ENCODE results near the gene HLA-DQB1.

HLA-DQB1 gene

GRCh38 chr6:32655203-32655710 is 11.2 kb downstream of the HLA-DQB1 start:
- TF ChIP-seq, protein P1, sequence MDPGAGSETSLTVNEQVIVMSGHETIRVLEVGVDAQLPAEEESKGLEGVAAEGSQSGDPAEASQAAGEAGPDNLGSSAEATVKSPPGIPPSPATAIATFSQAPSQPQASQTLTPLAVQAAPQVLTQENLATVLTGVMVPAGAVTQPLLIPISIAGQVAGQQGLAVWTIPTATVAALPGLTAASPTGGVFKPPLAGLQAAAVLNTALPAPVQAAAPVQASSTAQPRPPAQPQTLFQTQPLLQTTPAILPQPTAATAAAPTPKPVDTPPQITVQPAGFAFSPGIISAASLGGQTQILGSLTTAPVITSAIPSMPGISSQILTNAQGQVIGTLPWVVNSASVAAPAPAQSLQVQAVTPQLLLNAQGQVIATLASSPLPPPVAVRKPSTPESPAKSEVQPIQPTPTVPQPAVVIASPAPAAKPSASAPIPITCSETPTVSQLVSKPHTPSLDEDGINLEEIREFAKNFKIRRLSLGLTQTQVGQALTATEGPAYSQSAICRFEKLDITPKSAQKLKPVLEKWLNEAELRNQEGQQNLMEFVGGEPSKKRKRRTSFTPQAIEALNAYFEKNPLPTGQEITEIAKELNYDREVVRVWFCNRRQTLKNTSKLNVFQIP (CRISPR knock-in tag; IDR thresholded peaks at IDR 0.05; ENCODE audit: borderline replicate concordance, low read depth): no peak
- TF ChIP-seq, protein P2, sequence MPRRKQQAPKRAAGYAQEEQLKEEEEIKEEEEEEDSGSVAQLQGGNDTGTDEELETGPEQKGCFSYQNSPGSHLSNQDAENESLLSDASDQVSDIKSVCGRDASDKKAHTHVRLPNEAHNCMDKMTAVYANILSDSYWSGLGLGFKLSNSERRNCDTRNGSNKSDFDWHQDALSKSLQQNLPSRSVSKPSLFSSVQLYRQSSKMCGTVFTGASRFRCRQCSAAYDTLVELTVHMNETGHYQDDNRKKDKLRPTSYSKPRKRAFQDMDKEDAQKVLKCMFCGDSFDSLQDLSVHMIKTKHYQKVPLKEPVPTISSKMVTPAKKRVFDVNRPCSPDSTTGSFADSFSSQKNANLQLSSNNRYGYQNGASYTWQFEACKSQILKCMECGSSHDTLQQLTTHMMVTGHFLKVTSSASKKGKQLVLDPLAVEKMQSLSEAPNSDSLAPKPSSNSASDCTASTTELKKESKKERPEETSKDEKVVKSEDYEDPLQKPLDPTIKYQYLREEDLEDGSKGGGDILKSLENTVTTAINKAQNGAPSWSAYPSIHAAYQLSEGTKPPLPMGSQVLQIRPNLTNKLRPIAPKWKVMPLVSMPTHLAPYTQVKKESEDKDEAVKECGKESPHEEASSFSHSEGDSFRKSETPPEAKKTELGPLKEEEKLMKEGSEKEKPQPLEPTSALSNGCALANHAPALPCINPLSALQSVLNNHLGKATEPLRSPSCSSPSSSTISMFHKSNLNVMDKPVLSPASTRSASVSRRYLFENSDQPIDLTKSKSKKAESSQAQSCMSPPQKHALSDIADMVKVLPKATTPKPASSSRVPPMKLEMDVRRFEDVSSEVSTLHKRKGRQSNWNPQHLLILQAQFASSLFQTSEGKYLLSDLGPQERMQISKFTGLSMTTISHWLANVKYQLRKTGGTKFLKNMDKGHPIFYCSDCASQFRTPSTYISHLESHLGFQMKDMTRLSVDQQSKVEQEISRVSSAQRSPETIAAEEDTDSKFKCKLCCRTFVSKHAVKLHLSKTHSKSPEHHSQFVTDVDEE (CRISPR knock-in tag; IDR thresholded peaks at IDR 0.05): no peak
- TF ChIP-seq, protein P3, sequence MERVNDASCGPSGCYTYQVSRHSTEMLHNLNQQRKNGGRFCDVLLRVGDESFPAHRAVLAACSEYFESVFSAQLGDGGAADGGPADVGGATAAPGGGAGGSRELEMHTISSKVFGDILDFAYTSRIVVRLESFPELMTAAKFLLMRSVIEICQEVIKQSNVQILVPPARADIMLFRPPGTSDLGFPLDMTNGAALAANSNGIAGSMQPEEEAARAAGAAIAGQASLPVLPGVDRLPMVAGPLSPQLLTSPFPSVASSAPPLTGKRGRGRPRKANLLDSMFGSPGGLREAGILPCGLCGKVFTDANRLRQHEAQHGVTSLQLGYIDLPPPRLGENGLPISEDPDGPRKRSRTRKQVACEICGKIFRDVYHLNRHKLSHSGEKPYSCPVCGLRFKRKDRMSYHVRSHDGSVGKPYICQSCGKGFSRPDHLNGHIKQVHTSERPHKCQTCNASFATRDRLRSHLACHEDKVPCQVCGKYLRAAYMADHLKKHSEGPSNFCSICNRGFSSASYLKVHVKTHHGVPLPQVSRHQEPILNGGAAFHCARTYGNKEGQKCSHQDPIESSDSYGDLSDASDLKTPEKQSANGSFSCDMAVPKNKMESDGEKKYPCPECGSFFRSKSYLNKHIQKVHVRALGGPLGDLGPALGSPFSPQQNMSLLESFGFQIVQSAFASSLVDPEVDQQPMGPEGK (CRISPR knock-in tag; IDR thresholded peaks at IDR 0.05; ENCODE audit: borderline replicate concordance): no peak
- no peak for TF ChIP-seq RARB (CRISPR knock-in tag; IDR thresholded peaks at IDR 0.05)
- TF ChIP-seq ZNF70 (CRISPR knock-in tag; IDR thresholded peaks at IDR 0.05): no peak
- no peak for TF ChIP-seq CSDC2 (CRISPR knock-in tag; IDR thresholded peaks at IDR 0.05)
- TF ChIP-seq, protein P4, sequence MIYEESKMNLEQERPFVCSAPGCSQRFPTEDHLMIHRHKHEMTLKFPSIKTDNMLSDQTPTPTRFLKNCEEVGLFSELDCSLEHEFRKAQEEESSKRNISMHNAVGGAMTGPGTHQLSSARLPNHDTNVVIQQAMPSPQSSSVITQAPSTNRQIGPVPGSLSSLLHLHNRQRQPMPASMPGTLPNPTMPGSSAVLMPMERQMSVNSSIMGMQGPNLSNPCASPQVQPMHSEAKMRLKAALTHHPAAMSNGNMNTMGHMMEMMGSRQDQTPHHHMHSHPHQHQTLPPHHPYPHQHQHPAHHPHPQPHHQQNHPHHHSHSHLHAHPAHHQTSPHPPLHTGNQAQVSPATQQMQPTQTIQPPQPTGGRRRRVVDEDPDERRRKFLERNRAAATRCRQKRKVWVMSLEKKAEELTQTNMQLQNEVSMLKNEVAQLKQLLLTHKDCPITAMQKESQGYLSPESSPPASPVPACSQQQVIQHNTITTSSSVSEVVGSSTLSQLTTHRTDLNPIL (CRISPR knock-in tag; IDR thresholded peaks at IDR 0.05; ENCODE audit: low read depth): no peak
- TF ChIP-seq GLIS3 (CRISPR knock-in tag; IDR thresholded peaks at IDR 0.05): no peak
- no peak for TF ChIP-seq ZNF8 (CRISPR knock-in tag; IDR thresholded peaks at IDR 0.05)

DNA sequence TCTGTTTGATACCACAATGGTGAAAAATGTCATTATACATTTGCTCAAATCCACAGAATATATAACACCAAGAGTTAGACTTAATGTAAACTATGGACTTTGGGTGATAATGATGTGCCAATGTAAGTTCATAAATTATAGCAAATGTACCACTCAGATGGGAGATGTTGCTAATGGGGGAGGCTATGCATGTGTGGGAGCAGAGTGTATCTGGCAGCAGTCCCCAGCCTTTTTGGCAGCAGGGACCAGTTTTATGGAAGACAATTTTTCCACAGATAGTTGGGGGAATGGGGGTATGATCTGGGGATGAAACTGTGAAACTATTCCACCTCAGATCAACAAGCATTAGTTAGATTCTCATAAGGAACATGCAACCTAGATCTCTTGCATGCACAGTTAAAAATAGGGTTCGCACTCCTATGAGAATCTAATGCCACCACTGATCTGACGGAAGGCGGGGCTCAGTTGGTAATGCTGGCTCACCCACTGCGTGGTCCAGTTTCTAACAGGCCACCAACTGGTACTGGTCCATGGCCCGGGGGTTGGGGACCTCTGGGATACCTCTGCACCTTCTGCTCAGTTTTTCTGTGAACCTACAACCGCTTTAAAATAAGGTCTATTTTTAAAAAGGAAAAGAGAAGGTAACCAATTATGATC is 21.3 kb downstream of the HLA-DQB1 start:
- no peak for ATAC-seq
- TF ChIP-seq, protein P4 (CRISPR knock-in tag; IDR thresholded peaks at IDR 0.05; ENCODE audit: low read depth): no peak
- TF ChIP-seq RARB (CRISPR knock-in tag; IDR thresholded peaks at IDR 0.05): no peak
- TF ChIP-seq, protein P1 (CRISPR knock-in tag; IDR thresholded peaks at IDR 0.05; ENCODE audit: borderline replicate concordance, low read depth): no peak
- TF ChIP-seq ISL1 (CRISPR knock-in tag; IDR thresholded peaks at IDR 0.05): no peak
- TF ChIP-seq SNAI2 (CRISPR knock-in tag; IDR thresholded peaks at IDR 0.05): no peak
- no peak for TF ChIP-seq TOX (CRISPR knock-in tag; IDR thresholded peaks at IDR 0.05; ENCODE audit: borderline replicate concordance)
- no peak for TF ChIP-seq BACH2 (CRISPR knock-in tag; IDR thresholded peaks at IDR 0.05; ENCODE audit: borderline replicate concordance)
- TF ChIP-seq CSDC2 (CRISPR knock-in tag; IDR thresholded peaks at IDR 0.05): no peak
- no peak for TF ChIP-seq ESRRG (CRISPR knock-in tag; IDR thresholded peaks at IDR 0.05)
- TF ChIP-seq ZNF8 (CRISPR knock-in tag; IDR thresholded peaks at IDR 0.05): no peak
- TF ChIP-seq, protein P5, sequence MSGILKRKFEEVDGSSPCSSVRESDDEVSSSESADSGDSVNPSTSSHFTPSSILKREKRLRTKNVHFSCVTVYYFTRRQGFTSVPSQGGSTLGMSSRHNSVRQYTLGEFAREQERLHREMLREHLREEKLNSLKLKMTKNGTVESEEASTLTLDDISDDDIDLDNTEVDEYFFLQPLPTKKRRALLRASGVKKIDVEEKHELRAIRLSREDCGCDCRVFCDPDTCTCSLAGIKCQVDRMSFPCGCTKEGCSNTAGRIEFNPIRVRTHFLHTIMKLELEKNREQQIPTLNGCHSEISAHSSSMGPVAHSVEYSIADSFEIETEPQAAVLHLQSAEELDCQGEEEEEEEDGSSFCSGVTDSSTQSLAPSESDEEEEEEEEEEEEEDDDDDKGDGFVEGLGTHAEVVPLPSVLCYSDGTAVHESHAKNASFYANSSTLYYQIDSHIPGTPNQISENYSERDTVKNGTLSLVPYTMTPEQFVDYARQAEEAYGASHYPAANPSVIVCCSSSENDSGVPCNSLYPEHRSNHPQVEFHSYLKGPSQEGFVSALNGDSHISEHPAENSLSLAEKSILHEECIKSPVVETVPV (CRISPR knock-in tag; IDR thresholded peaks at IDR 0.05): no peak
- TF ChIP-seq ZNF565 (CRISPR knock-in tag; conservative IDR thresholded peaks at IDR 0.05; ENCODE audit: low read depth): no peak

More at GRCh38 chr6:32655203-32655710, 11.2 kb downstream of the HLA-DQB1 start:
- ATAC-seq: no peak
